Suppressor macrophage treated with lipopolysaccharide for 1 hour (primary cell): ENCODE results near the gene FKBP1A.

Experiments
- DNase-seq, 3 donors: peaks; one replicate each; pipeline ENCODE4 v3.0.0-alpha.2; 2020 to 2022

The FKBP1A gene

DNA sequence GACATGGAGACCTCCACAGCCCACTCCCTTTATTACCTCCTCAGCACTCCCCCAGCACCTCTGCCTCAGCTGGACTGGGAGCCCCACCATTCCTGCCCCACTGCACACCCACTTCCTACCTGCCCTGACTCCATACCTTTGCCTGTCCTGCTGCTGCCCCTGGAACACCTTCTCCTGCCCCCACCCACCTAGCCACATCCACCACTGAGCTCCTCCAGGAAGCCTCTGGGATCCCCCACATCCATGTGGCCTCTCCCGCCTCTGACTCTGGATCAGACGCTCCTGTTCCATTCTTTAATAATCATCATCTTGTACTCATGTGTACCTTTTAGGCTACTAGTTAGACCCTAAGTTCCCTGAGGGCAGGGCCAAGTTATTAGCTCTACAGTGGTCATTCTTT, 61.8 kb downstream of the FKBP1A start:
- no peak for DNase-seq

DNA sequence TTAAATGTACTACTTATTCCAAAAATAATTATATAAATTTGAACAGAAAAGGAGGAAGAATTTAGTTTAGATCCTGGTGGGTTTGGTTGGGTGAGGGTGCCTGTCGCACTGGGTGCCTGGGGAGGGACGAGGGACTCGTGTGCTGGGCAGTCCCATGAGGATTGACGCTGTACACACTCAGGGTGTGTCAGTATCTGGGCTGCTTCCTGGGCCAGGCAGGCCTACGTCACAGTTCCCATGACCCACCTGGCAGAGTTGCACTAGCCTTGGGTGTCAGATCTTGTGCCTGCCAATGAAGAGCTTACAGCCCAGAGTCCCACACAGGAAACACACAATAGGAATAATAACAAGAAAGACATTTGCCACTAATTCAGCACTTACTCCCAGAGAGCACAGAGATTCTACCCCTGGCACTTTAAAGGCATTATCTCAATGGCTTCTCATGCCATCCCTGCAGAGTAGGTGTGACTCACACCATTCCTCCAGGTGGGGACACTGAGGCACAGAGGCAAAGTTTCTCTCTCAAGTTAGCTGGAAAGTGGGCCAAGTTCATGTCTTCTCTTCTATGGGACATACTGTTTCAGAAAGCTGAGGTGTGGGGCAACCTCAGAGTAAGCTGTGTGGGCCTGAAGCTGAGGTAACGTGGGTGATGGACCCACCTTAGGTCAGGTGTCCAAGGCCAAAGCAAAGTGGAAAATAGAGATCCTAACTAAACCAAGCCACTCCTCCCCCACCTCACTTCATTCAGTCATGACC, 62.6 kb downstream of the FKBP1A start:
- no peak for DNase-seq

GRCh38 chr20:1328680-1329330, 64.0 kb downstream of the FKBP1A start, which contains the start of gene SDCBP2:
TSS of gene SDCBP2 (minus strand) at chr20:1329139. CDS start at chr20:1320416, 8,723 bp downstream.
- DNase-seq, result no peak

- no peak for DNase-seq
Measured at GRCh38 chr20:1327827-1328679, 64.8 kb downstream of the FKBP1A start.

DNA sequence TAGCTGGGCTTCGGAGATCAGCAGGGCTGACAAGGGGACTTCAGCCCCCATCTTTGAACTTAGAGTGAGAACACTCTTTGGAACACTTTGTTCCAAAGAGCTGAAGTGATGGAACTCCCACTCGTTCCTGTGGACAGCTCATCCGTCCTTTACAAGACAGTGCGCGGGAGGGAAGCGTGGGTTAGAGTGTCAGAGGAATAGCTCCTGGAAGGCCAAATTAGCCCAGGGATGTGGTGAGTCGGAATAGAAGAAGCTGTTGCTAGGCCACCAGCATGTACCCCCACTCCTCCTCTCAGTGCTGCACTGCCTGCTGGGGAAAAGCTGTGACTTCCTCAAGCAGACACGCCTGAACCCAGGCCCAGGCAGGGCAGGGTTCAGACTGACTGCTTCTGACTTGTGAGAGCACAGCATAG, 65.6 kb downstream of the FKBP1A start:
- DNase-seq, result peak; percentile 91 to 92 (median 92)

DNA sequence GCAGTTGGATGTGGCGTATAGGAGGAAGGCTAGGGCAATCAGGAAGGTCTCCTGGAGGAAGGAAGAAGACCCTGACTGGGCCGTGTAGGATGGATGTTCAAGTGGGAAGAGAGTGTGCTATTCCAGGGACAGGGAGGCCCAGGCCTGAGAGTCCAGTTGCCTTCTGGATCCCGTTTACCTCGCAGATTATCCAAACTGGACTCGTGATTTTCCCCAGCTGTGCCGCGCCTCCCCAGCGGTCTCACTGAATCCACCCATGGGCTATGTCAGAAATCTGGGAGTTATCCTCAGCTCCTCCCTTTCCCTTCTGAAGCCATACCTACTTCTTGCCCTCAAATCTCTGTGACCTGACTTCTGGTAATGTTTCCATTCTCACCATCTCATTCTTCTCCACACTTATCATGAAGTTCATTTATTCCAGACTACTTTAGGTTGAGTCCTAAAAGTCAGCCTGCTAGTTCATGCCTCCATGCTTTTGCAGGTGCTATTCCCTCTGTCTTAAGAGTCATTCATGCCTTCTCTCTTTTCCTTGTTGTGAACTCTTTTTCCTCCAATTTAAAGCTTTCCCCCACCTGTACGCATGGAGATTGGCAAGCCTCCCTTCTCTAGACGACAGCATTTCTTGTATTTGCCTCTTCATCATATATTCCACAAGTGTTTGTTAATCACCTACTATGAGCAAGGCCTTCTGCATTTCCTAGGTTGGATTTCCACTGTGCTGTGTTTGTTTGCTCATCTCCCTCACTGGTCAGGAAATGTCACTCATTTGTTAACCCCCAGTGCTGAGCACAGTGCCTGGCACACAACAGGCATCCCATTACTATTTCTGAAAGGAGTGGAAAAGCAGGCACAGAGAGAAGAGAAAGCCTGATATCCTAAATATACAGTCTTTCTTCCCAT, 66.6 kb downstream of the FKBP1A start:
- DNase-seq, result peak; percentile 22 to 66 (median 53)

- DNase-seq, result peak; percentile 99
Measured at GRCh38 chr20:1325173-1326030, 67.5 kb downstream of the FKBP1A start.

DNA sequence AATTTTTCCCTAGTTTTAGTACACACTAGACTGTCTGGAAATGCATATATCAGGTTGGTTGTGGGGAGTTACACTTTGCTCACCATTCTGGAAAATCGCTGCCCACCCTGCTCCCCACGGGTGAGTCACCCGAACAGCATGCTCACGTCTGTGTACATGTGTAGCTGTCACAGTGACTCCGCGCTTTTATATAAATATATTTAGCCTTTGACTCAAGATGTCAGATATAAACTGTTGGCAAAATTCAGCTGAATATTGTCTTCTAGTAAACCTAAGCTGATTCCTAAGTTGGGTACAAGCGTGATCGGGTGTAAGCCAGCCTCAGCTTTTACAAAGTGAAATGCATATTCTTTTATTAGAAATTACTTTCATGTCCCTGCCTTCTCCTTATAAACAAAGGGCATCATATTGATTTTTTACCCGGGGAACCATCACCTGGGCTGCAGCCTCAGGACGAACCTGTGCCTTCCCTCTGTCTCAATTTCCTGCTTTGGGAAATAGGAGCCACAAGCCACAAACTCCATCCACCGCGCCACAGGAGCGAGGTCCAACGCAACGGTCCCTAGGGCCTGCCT, 68.2 kb downstream of the FKBP1A start:
- DNase-seq, result peak; percentile 56 to 84 (median 62)

- DNase-seq, result peak in 1 of 3 donors; percentile 14
Measured at GRCh38 chr20:1323830-1324597, 68.8 kb downstream of the FKBP1A start.

DNA sequence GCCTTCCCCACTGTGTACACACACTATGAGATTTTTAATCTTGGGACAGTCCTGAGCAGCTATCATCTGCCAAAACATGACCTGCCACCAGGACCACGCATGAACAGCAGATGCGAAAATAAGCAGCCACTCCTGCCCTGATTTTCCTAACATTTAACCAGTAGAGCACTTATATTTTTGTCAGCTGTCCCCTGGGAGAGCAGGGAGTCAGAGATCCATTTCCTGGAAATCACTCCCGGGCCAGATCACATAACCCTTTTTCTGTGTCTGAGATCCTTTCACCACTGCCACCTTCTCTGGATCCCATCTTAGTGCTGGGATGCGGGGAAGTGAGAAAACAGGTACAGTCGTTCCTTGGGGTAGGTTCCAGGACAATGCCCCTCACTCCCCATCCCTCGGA, 69.6 kb downstream of the FKBP1A start:
- DNase-seq, result no peak

DNA sequence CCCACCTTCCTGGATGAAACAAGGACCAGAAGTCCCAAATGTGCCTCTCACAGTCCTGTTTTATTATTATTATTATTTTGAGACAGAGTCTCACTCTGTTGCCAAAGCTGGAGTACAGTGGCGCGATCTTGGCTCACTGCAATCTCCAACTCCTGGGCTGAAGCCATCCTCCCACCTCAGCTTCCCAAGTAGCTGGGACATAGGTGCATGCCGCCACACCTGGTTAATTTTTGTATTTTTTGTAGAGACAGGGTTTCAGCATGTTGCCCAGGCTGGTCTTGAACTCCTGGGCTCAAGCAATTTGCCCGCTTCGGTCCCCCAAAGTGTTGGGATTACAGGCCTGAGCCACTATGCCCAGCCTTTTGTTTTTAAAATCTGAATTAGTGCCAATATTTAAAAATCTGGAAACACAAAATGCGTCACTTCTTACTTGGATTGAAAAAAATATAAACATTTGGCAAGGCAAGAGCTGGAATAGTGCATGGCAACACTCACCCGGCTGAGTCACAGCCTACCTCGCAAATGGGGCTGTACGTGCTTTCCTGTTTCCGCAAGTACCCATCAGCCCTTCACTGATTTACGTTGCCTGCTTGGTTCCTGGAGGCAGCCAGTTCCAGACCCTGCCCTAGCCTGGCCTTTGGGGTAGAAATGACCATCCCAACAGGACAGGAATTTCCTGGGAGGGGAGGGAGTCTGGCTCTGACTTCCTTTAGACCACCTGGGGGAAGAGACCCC, 70.2 kb downstream of the FKBP1A start:
- DNase-seq, result peak; percentile 54 to 63 (median 57)

GRCh38 chr20:1321654-1321939, 71.3 kb downstream of the FKBP1A start:
- DNase-seq, result no peak

DNA sequence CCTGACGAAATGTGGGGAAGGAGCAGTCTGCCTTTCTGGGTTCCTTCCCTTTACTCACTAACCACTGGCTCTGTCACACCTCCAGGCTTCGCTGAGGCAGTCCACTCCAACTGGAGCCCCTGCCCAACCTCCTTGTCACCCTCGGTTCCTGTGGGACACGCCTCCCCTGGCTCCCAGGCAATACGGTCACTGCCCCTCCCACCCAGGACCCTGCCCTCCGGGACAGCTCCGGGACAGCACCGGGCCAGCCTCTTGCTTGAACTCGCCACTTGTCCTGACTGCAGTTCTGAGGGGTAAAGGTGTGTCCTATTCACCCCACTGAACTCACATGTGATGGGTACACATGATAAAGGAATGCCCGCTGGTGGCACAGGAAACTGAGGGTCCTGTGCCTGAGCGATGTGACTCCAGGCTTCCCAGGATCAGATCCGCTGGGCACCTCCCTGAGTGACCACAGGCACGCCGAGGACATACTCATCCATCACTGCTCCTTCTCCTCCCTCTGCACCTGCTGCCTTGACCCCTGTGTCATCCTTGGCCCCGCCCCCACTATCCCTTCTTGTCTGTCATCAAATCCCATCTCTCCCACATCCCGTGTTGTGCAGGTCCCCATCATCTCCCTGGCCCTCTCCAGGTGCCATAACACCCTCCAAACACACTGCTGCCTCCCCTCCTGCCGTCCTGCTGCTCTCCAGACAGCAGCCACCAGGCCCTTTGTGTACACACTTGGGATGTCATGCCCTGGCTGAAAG, 71.8 kb downstream of the FKBP1A start:
- DNase-seq, result no peak

GRCh38 chr20:1320016-1320415, 72.8 kb downstream of the FKBP1A start:
- DNase-seq, result no peak

DNA sequence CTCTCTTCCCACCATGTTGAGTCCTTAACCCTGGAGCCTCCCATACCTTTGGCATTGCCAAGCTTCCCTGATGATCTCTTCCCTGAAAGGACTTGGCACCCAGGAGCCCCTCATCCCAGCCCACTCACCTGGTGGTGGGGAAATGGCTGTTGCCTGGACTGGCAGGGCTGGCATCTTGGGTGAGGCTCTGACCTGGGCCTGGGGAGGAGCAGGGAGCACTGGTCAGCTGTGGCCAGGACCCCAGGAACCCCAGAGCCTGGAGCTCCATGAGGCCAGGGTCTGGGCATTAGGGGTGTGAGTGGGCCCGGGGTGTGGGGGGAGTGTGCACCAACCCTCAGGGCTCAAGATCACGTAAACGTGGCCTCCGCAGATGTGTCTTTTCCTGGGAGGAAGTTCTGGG, 73.4 kb downstream of the FKBP1A start:
- no peak for DNase-seq

GRCh38 chr20:1319051-1319450, 73.8 kb downstream of the FKBP1A start:
- no peak for DNase-seq
